Muscle of leg (tissue), 11 donors: ENCODE measurements around the gene INF2. TPM values are rescaled to one million over a fixed set of nuclear protein-coding genes. Genes with fewer than 3 reads are reported as not detected.

Experiments used
- DNase-seq: peaks from one replicate; pipeline ENCODE4 v3.0.0; 2013
- H3K27ac ChIP-seq: one replicate; pipeline ENCODE4 v1.5.1; 2013; ENCODE audit warnings: mild to moderate bottlenecking, low read length, control low read depth
- H3K27me3 ChIP-seq: one replicate; pipeline ENCODE4 v1.6.1; 2013; ENCODE audit warnings: low read length; ENCODE audit not compliant: control insufficient read depth, insufficient read depth
- H3K36me3 ChIP-seq: one replicate; pipeline ENCODE4 v1.6.1; 2013; ENCODE audit warnings: low read length; ENCODE audit not compliant: control insufficient read depth, insufficient read depth
- H3K4me1 ChIP-seq: one replicate; pipeline ENCODE4 v1.6.1; 2013; ENCODE audit warnings: low read length; ENCODE audit not compliant: control insufficient read depth, insufficient read depth
- H3K4me3 ChIP-seq: one replicate; pipeline ENCODE4 v1.5.1; 2013; ENCODE audit warnings: low read length, control low read depth
- H3K9me3 ChIP-seq: replicated peaks from 2 replicates; pipeline ENCODE4 v1.6.1; 2013; ENCODE audit warnings: low read depth, low read length; ENCODE audit not compliant: control insufficient read depth
- WGBS: methylation state at CpG from one replicate; pipeline ENCODE4 v1.1.5; 2013; ENCODE audit warnings: missing lambda C conversion rate; ENCODE audit not compliant: insufficient coverage; 5-methylcytosine and 5-hydroxymethylcytosine counted together
- polyA plus RNA-seq, 8 donors: library from polyadenylated mRNA; unstranded; fragments of 120-200 nt; gene quantifications; one replicate each; pipeline versions ENCODE4 v1.2.1 to v1.2.3, GENCODE V29; 2013; ENCODE audit warnings: inconsistent platforms in 1 of 8, low replicate concordance in 1 of 8; ENCODE audit not compliant: insufficient read length in 8 of 8, insufficient read depth in 1 of 8
- total RNA-seq: library from RNA; stranded (reverse); fragments of 120-200 nt; gene quantifications from one replicate; pipeline ENCODE4 v1.2.4, GENCODE V29; 2013

Gene INF2
- total and polyA plus RNA-seq, 9 donors, result 31.1 to 63.8 (median 48.5) TPM

DNA sequence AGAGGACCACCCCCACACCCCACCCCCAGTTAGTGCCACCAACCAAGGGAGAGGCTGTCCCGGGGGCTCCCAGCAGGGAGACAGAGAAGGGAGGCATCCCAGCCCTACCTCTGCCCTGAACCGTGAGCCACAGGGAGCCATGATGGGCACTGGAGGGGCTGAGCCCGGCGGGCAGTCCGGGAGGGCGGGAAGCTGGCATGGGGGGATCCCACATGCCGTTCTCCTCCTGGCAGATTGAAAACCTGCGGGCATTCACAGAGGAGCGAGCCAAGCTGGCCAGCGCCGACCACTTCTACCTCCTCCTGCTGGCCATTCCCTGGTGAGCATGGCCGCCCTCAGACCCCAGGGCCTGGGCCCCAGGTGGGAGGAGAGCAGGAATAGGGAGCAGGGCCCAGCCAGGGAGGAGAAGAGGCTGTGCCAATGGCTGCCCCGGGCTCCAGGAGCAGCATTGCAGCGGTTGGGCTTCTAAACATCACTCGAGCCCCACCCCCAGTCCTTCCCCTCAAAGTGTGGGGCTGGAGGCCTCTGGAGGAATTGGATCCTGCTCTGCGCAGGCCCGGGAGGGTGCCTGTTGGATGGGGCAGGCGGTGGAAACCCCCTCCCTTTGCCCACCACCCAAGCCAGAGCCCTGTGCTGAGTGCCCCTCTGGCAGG, 20.1 kb downstream of the INF2 start:
- no peak overlapping the region for H3K27ac ChIP-seq
- H3K4me1 ChIP-seq, result peaks cover 41% of the 10 kb centered on the region
- no peak overlapping the region for H3K4me3 ChIP-seq
- 85% methylated on average over 6 of the region's 18 CpGs for WGBS
- H3K9me3 ChIP-seq, result no peaks in the 10 kb centered on the region
- H3K27me3 ChIP-seq, result no peaks in the 10 kb centered on the region
- peaks cover 71% of the 10 kb centered on the region for H3K36me3 ChIP-seq
- peak; percentile 63 for DNase-seq

- Histone ChIP-seq H3K4me3 (no peak overlapping the region), H3K27ac (no peak overlapping the region), H3K27me3 (no peaks in the 10 kb centered on the region), H3K9me3 (no peaks in the 10 kb centered on the region), H3K4me1 (peaks cover 47% of the 10 kb centered on the region), H3K36me3 (peaks cover 73% of the 10 kb centered on the region)
- DNase-seq, result no peak
- WGBS, result 91% methylated on average over 31 of the region's 34 CpGs
These were observed 20.8 kb downstream of the INF2 start for GRCh38 chr14:104710071-104710735.

- DNase-seq, result no peak
- Histone ChIP-seq H3K27me3 (no peaks in the 10 kb centered on the region), H3K4me3 (no peak overlapping the region), H3K36me3 (peaks cover 80% of the 10 kb centered on the region), H3K27ac (peak overlapping the region; percentile 20), H3K4me1 (peaks cover 39% of the 10 kb centered on the region), H3K9me3 (no peaks in the 10 kb centered on the region)
- 88% methylated on average over 28 of the region's 40 CpGs for WGBS
These were observed 23.7 kb downstream of the INF2 start for GRCh38 chr14:104712881-104713734.

DNA sequence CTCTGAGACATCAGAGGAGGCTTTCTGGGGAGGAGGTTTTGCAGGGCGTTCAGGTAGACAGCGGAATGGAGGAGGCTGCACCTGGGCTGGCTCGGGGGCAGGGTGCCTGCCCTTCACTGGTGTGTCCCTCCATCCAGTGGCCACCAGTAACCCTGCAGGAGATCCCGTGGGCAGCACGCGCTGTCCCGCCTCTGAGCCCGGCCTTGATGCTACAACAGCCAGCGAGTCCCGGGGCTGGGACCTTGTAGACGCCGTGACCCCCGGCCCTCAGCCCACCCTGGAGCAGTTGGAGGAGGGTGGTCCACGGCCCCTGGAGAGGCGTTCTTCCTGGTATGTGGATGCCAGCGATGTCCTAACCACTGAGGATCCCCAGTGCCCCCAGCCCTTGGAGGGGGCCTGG, 24.6 kb downstream of the INF2 start:
- no peak for DNase-seq
- Histone ChIP-seq H3K27ac (no peak overlapping the region), H3K27me3 (no peaks in the 10 kb centered on the region), H3K4me3 (no peak overlapping the region), H3K4me1 (peaks cover 40% of the 10 kb centered on the region), H3K36me3 (peaks cover 88% of the 10 kb centered on the region), H3K9me3 (no peaks in the 10 kb centered on the region)
- 90% methylated on average over 16 of the region's 16 CpGs for WGBS

GRCh38 chr14:104714681-104715080, 25.3 kb downstream of the INF2 start:
- peaks cover 35% of the 10 kb centered on the region for H3K4me1 ChIP-seq
- H3K9me3 ChIP-seq, result no peaks in the 10 kb centered on the region
- WGBS, result 93% methylated on average over 22 of the region's 31 CpGs
- no peak overlapping the region for H3K4me3 ChIP-seq
- H3K27me3 ChIP-seq, result no peaks in the 10 kb centered on the region
- H3K36me3 ChIP-seq, result peaks cover 88% of the 10 kb centered on the region
- H3K27ac ChIP-seq, result no peak overlapping the region
- DNase-seq, result no peak

GRCh38 chr14:104715416-104715815, 26.0 kb downstream of the INF2 start:
- H3K36me3 ChIP-seq, result peaks cover 87% of the 10 kb centered on the region
- H3K4me3 ChIP-seq, result no peak overlapping the region
- no peaks in the 10 kb centered on the region for H3K9me3 ChIP-seq
- H3K27ac ChIP-seq, result no peak overlapping the region
- no peaks in the 10 kb centered on the region for H3K27me3 ChIP-seq
- DNase-seq, result no peak
- WGBS, result 75% methylated on average over 17 of the region's 18 CpGs
- H3K4me1 ChIP-seq, result peaks cover 33% of the 10 kb centered on the region

- Histone ChIP-seq H3K27me3 (no peaks in the 10 kb centered on the region), H3K9me3 (no peaks in the 10 kb centered on the region), H3K4me3 (no peak overlapping the region), H3K36me3 (peaks cover 83% of the 10 kb centered on the region), H3K4me1 (peaks cover 33% of the 10 kb centered on the region), H3K27ac (no peak overlapping the region)
- DNase-seq, result no peak
- WGBS, result 91% methylated on average over 9 of the region's 12 CpGs
These were observed 26.5 kb downstream of the INF2 start for GRCh38 chr14:104715871-104716270.

DNA sequence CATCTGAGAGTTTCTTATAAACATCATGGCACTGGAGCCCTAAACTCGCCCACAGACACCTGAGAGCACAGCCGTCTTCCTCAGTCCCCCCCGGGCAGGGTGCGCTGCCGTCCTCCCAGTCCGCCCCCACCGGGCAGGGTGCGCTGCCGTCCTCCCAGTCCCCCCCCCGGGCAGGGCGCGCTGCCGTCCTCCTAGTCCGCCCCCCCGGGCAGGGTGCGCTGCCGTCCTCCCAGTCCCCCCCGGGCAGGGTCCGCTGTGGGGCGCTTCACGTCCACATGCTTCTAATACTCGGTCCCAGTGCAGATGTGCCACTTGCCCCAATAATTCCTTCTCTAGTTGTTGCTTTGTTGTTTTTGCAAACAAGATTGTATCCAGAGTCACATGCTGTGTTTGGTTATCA, 27.7 kb downstream of the INF2 start:
- H3K36me3 ChIP-seq, result peaks cover 70% of the 10 kb centered on the region
- H3K27me3 ChIP-seq, result no peaks in the 10 kb centered on the region
- no peaks in the 10 kb centered on the region for H3K9me3 ChIP-seq
- H3K4me1 ChIP-seq, result peaks cover 41% of the 10 kb centered on the region
- H3K4me3 ChIP-seq, result no peak overlapping the region
- WGBS, result 87% methylated on average over 3 of the region's 22 CpGs
- no peak overlapping the region for H3K27ac ChIP-seq
- DNase-seq, result no peak

DNA sequence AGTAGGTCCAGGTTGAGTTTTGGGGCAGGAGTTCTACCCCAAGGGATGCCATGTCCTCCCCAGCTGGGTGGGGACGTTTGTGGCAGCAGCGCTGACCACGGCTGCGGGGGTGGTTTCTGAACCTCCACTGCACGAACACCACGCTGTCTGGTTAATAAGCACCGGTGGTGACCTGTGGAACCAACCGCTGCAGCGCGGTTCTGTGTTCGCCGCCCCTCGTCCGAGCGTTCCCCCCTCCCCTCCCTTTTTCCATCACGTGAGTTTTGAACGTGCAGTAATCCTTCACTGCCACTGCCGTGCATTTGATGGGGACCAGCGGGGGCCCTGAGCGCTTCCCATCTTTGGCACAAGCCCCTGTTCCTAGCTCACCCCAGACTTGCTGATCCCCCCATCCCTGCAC, 28.2 kb downstream of the INF2 start:
- H3K27ac ChIP-seq, result peak overlapping the region; percentile 1
- H3K9me3 ChIP-seq, result no peaks in the 10 kb centered on the region
- DNase-seq, result no peak
- H3K4me3 ChIP-seq, result no peak overlapping the region
- H3K27me3 ChIP-seq, result no peaks in the 10 kb centered on the region
- peaks cover 46% of the 10 kb centered on the region for H3K4me1 ChIP-seq
- 62% methylated on average over 18 of the region's 20 CpGs for WGBS
- peaks cover 65% of the 10 kb centered on the region for H3K36me3 ChIP-seq

DNA sequence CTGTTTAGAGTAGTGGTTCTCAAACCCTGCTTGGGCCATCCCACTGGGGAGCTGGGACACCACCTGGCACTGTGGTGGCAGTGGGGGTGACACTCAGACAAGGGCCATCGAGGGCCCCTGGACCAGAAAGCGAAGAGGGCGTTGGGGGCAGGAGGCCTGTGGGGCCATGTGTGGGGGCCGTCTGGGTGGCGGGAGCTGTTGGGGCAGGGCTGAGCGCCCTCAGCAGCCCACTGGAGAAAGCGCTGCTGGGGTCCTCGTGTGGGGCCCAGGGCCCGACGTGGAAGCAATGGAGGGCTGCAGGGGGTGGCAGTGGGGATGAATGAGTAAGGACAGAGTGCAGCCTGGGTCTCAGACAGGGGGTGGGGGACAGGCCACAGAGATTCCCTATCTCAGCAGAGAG, 28.7 kb downstream of the INF2 start:
- DNase-seq, result no peak
- 65% methylated on average over 9 of the region's 10 CpGs for WGBS
- Histone ChIP-seq H3K27me3 (no peaks in the 10 kb centered on the region), H3K27ac (peak overlapping the region; percentile 1), H3K4me1 (peaks cover 49% of the 10 kb centered on the region), H3K4me3 (no peak overlapping the region), H3K9me3 (no peaks in the 10 kb centered on the region), H3K36me3 (peaks cover 60% of the 10 kb centered on the region)
